Effector CD8-positive, alpha-beta T cell (primary cell): ENCODE measurements around the gene TRIM63.

Experiments
- DNase-seq: peaks from one replicate; lab custom pipeline; 2025; lab: John Stamatoyannopoulos, UW

Gene TRIM63

DNA sequence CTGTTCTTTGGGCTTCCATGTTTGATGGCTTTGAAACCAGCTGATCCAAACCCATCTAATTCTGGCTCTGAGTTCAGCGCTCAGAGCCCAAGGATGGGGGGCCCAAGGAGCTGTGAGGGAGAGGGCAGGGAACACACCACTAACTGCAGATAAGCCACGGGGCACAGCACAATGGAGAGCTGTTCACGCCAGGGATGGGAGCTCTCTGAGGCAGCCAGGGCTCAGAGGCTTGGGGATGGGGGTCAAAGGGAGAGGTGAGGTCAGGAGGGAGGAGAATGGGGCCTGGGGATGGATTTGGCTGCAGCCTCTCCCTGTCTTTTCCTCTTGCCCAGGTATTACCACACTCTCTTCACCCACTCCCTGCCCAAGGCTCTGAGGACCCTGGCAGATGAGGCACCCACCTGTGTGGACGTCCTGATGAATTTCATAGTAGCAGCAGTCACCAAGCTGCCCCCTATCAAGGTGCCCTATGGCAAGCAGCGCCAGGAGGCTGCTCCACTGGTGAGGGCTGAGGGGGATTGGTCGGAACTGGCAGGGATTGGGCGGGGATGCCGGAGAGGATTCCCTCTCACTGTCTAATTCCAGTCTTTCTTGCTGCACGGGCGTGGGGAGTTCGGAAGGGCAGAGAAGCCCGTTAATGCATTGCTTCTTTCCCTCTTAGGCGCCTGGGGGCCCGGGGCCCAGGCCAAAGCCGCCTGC lies 32.8 kb downstream of the TRIM63 start:
- DNase-seq: no peak

DNA sequence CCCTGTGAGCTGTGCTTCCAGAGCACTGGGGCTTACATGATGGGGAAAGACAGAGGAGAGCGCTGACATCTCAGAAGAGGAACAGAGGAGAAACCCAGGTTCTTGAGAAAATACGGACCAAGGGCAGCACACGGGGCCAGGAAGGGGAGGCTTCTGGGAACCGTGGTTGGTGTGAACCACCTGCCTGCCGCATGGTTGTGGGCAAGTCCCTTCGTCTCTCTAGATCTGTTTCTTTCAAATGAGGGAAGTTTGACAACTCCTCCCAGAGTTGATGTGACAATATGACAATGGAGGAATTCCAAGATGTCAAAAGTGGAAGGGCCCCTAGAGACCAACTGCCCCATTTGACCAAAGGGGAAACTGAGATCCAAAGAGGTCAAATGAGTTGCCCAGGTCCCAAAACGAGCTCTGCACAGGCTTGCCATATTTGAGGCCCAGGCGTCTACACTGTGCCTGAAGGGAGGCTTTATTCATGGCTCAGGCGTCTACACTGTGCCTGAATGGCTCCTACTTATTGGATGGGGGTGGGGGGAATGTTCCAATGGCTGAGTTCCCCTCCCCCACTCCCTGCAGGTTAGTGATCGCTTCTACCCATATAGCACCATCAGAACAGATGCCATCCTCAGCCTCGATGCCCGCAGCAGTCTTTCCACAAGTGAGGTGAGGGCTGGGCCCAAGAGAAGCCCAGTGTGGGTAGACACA lies 34.6 kb downstream of the TRIM63 start:
- DNase-seq: no peak

DNA sequence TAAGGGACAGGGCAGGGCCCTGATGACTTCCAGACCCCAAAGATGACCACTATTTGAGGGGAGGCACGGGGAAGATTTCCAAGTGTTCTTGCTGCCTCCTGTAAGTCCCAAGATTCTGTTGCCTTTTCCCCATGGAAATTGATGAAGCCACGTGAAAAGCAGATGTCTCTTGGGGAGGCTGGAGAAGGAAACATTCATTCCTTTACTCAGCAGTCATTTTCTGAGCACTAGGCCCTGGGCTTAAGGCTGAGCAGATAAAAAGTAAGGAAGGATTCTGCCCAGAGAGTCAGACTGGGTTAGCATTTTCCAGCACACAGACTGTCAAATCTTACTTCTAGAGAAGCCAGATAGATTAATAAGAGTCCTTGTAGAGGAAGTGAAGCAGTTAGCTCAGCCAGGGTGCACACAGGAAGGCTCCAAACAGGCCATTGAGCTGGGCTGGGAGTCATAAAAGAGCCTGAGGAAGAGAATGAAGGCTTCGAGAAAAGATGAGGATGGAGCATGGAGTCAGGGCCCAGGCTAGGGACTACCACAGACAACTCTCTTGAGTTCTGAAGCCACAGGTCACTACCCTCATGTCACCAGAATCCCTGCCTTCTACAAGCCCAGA lies 35.7 kb downstream of the TRIM63 start:
- no peak for DNase-seq

DNA sequence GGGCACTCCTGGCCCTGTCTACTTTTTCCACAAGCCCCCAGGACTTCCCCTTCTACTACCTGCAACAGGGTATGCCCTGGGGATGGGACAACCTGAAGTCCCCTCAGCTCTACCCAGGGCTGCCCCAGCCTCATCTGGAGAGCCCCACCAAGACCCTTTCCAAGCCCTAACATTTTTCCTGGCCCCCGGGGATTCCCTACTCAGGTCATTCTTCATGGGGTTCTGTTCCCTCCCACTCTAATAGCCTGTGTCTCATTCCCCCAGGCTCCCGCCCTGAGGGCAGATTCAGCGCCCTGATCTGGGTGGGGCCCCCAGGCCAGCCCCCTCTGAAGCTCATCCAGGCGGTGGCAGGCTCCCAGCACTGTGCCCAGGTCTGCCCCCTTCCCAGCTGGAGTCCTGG lies 36.2 kb downstream of the TRIM63 start:
- no peak for DNase-seq

DNA sequence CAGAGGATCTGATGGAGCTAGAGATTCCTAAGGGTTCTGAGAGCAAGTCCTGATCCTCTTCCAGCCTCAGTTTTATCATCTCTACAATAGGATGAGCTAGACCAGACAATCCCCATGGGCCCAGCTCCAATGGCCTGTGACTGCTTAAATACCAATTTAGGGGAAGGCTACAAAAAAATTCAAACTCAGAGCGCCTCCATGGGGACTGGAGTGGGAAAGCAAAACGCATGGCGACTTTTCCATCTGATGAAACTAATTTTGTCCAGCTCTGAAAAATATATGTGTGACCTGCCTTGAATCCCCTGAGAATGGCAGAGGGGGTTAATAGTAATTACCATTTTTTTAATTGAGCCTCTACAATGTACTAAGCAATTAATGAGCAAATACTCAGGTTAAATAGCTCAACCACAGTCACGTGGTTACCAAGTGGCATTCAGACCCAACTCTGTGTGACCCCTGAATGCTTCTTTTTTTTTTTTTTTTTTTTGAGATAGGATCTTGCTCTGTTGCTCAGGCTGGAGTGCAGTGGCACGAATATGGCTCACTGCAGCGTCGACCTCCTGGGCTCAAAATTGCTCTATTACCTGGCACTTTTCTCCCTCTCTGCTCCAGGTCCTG lies 37.5 kb downstream of the TRIM63 start:
- DNase-seq: no peak

DNA sequence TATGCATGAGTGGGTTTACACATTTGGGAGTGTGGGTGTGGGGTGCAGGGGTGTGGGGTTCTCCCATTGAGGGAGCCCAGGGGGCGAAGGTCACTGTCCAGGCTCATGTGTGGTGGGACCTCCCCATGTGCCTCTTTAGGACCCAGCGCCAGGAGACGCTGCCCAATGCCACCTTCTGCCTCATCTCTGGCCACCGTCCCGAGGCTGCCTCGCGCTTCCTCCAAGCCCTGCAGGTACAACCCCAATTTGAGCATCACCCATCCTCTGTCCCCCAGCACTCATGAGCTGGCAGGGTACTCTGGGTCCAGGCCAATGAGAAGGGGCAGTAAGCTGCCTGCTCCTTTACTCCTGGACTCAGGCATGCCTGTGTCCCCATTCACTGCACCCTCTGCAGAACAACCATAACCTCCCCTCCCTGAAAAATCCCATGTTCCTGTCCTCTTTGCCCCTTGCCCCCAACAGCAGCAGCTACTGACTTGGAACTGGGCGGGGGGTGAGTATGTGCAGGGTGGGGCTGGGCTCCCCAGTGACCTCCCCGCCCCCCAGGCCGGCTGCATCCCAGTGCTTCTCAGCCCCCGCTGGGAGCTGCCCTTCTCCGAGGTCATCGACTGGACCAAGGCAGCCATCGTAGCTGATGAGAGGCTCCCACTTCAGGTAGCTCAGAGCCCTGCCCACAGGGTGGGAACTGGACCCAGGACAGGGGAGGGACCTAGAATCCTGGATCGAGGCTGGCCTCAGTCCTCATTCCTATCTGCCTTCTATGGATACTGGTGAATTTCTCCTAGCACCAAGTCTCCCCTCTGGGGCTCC lies 38.2 kb downstream of the TRIM63 start:
- no peak for DNase-seq

DNA sequence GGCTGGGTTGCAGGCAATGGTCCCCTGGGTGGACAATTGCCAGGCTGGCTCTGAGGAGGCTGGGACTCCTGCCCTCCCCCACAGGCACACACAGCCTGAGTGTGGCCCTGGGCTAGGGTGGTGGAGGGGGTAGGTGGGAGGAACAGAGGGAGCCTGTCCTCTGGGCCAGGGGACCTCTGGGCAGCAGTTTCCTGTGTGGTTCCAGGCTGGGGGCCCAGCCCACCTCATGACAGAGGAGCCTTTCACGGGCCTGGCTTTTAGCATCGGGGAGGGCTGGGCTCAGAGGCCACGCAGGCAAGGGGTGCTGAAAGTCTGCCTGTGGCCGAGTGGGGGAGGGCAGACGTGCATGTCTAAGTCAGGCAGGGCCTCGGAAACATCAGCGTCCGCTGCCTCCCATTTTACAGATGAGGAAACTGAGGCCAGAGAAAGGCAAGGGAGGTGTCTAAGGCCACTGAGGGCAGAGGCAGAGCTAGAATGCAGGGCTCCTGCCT lies 38.9 kb downstream of the TRIM63 start:
- no peak for DNase-seq

DNA sequence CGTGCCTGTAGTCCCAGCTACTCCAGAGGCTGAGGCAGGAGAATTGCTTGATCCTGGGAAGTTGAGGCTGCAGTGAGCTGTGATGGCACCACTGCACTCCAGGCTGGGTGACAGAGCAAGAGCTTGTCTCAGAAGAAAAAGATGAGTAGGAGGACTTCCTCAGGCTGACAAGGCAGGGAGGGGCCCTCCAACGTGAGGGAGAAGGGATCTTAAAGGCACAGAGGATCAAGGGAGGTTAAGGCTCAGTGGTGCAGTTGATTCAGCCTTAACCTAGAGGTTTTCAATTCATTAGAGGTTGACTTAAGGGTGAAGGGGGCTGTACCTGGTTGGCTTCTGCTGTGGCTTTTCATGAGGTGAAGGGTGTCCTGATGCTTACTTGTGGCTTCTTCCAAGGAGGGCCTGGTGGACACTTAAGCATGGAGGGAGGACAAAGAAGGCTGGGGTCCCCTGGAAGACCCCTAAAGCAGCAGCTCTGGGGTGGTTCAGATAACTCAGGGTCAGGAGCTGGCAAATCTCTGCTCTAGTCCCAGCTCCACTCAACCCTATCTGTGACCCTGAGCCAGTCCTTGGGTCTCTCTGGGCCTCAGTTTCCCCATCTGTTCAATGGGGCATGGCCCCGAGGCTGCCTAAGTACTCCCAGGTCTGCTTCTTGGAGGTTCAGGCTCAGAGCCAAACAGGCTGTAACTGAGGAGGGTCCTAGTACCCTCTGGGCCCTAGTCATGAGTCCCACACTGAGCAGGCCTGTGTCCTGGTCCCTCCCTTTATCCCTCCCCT lies 39.5 kb downstream of the TRIM63 start:
- DNase-seq: no peak

DNA sequence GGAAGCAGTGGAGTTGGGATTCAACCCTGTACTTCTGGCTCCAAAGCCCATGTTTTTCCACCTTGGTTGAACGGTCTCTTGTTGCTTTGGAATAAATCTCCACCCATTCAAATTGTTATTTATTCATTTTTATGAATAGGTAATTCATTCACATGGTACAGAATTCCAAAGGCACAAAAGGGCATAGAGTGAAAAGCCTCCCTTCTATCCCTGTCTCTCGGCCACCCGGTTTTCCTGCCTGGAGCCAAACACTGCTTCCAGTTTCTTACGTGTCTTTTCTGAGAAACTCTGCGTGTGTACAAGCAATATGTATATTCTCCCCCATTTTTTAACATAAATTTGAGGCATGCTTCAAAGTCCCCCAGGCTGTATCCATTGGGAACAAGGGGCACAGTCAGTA lies 41.9 kb downstream of the TRIM63 start:
- DNase-seq: no peak

DNA sequence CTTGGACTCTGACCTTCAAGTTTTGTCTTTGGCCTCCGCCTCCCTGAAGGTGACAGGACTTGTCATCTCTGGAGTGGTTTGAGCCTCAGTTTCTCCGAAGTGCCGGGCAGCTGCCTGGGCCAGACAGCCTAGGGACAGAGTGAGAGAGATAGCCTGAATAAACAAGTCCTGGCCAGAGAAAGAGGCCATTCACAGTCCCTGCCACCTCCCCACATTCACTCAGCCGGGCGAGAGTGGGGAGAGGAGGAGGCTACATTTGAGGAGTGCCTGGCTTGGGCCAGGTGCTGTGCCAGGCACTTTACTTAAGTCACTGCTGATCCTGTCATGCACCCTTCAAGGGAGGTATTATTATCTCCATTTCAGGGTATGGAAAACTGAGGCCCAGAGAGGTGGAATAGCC lies 42.4 kb downstream of the TRIM63 start:
- DNase-seq: no peak

DNA sequence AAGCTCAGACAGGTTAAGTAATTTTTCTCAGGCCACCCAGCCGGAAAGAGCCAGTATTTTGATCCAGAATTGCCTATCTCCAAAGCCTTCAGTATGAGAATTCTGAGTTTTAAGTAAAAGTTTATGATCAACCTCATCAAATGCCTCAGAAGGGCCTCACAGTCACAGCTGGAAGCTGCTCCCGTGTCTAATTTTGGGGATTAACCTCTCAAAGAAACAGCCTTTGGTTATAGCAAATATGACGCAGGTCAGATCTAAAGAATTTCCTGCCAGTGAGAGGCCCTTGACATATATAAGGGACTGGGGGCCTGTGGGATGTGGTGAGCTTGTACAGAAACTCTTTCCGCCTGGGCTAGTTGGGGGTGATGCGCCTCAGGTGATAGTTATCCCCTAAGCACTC lies 43.6 kb downstream of the TRIM63 start:
- no peak for DNase-seq

DNA sequence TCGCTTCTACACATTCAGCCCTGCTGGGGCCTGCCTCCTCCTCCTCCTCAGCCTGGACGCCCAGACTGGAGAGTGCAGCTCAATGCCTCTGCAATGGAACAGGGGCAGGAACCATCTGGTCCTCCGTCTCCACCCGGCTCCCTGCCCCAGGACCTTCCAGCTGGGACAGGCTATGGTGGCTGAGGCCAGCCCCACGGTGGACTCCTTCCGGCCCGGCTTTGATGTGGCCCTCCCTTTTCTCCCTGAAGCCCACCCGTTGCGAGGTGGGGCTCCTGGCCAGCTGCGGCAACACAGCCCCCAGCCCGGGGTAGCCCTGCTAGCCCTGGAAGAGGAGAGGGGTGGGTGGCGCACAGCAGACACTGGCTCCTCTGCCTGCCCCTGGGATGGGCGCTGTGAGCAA lies 44.4 kb downstream of the TRIM63 start:
- no peak for DNase-seq

DNA sequence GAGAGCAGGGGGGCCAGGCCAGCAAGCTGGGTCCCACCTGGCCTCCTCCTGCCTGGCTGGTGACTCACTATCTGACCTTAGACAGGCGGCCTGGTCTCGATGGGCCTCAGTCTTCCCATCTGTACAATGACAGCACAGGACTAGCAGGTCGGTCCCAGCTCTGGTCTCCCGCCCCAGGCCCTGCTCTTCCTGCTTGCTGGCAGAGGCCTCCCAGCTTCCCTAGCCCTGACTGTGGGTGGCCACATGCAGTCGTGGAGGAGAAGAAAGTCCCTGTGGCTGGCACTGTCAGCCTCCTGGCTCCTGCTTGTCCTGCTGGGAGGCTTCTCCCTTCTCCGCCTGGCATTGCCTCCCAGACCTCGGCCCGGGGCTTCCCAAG lies 45.0 kb downstream of the TRIM63 start:
- no peak for DNase-seq

DNA sequence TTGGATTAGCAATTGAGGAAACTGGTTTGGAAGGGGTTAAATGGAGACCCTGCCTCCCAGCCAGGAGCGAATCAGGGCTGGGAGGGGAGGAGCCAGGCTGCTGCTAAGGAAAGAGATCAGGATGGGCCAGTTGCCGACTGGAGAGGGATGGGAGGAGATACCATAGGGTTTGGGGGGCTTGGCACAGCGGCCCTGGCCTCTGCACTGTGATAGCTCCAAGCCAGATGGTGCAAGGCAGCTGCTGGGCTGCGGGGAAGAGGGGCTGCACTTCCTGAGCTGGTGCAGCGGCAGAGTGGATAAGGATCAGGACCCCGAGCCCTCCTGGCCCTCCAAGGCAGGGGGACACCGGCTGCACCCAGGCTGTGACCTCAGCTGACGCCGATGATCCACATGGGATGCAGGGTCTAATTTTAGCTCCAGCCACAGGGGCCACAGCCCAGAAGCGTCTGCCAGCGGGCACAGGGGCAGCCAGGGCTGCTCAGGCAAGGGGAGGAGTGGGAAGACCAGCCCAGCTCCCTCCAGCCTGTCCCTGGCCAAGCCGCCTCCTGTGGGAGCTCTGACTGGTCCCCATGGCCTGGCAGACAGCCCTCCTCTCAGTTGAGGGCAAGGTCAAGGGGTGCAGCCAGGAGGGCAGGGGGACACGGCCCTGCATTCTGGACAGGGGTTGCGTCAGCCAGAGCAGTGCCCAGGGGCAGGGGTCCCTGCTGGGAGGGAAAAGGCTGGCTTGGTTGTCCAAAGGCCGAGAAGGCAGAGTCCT lies 45.6 kb downstream of the TRIM63 start, which contains the start of gene EXTL1:
TSS of gene EXTL1 (plus strand) at position 129 of the 757 bp plus-strand sequence. CDS start 872 bp downstream, outside the sequence.
- DNase-seq: no peak

DNA sequence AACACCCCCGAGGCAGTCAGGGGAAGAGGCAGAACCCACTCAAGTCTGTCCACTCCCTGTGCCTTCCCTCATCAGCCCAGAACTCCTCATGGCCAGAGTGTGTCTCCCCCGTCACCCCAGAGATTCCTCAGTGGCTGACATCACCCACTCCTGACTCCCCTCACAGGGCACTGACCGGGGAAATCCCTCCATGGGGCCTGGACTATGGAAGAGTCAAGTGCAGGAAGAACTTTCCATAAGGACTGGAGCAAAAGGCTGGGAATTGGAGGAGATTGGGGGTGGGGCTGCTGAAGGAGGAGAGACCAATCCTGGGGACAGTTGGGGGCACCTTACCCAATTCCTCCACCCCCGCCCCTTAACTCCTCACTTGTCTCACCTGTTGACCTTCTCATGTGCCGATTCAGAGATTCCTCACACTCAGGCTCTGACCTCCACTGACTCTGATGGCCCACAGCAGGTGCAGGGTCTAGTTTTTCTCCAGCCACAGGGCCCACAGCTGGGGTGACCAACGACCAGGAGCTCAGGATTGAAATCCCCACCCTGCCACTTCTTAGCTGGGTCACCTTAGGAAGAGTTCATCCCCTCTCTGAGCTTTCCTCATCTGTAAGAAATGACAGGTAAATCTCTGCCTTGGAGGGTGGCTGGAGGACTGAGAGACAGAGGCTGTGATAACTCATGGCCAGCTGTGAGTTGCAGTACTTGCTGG lies 46.3 kb downstream of the TRIM63 start:
- DNase-seq: no peak

DNA sequence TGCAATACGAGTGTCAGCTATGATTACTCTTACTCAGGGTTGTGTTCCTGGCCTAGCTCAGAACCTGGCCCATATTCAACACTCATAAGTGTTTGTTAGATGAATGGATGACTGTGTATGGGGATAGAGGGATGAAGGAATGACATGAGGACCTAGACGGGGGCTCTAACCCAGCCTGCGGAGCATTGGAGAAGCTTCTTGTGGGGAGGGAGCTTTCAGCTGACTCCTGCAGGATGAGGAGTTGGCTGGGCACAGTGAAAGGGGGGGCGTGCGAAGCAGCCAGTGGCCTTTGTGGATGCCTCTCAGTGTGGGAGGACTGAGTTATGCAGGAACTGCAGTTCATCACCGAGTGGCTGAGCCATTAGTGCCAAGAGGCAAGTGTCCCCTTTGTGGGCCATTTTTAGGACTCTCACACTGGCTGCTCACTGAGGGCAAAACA lies 47.1 kb downstream of the TRIM63 start:
- DNase-seq: no peak

DNA sequence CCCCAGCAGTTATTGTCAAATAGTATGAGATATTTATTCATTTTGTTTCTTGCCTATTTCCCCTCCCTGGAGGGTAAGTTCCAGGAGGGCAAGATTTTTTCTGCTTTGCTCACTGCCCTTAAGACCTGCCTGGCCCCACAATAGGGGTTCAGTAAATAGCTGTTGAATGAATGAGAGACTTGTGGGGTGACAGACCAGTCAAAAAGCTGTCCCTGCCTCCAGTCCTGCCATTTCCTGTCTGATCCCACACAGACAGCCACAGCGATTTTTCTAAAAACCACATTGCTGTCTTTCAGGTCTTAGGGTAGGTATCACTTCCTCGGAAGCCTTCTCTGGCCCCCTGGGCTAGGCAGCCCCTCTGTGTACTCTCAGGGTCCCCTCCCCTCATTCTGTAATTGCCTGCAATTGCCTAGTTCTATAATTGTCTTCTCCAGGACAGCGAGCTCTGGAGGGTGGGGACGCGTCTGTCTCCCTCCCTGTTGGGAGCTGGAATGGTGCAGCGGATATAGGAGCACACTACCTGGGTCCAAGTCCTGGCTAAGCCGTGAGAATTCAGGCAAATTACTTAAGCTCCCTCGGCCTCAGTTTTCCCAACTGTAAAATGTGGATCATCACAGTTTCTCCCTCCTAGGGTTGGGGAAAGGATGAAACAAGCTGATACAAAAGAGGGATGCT lies 47.7 kb downstream of the TRIM63 start:
- DNase-seq: no peak

DNA sequence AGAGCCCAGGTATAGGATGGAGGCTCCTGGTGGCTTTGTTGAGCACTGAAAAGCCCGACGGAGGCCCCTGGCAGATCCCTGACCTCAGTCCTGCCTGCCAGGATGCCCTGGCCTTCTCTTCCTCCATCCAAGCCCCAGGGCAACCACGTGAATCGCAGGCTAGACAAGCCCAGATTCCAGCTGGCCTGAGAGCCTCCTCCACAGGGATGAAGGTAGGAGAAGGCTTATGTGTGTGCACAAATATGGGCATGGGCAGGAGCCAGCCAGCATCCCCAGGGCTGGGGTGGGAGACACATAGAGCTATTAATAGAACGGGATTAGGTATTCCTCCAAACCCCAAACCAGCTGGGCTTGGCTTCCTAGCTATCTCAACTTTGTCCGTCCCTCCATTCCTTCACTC lies 49.8 kb downstream of the TRIM63 start:
- DNase-seq: no peak

DNA sequence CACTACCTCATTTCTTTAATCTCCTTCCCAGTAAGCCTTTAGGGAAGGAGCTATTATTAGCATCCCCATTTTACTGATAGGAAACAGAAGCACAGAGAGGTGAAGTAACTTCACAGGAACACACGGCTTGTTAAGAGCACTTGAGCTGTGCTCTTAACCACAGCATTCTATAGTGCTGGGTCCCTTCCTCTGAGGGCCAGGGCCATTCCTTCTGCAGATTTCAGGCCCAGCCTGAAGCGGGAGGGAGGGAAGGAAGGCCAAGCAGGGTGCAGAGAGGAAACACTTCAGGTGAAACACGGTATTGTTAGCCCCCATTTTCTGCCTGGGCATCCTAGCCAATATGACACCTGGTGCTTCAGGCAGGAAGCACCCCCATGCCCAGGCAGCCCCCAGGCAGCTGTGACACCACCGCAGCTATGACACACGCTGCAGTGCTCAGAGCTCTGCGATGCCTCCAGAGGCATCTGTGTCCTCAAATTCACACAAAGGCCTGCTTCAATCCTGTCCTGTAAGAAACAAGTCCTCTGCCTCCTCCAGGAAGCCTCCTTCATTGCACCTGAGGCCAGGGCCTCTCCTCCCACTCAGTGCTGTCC lies 50.4 kb downstream of the TRIM63 start:
- no peak for DNase-seq
